Measurements from ENCODE around the gene CDIP1. TPM values are rescaled to one million over a fixed set of nuclear protein-coding genes. Genes with fewer than 3 reads are reported as not detected.

CDIP1 gene
- total and polyA plus RNA-seq, 2 donors = 6.2 to 28.7 TPM

GRCh38 chr16:4481963-4482362 lies 56.6 kb downstream of the CDIP1 start:
- DNase-seq (ENCODE audit: extremely low spot score) = no peak
- Histone ChIP-seq H3K27ac (ENCODE audit: low read depth) (no peak overlapping the region), H3K4me1 (ENCODE audit: insufficient read depth) (no peaks in the 10 kb centered on the region), H3K36me3 (ENCODE audit: insufficient read depth) (no peaks in the 10 kb centered on the region), H3K4me3 (ENCODE audit: low read depth, low read length) (no peak overlapping the region)
- 96% methylated on average over 1 of the region's 1 CpG for WGBS

- no peak for DNase-seq (ENCODE audit: extremely low spot score)
- no peaks in the 10 kb centered on the region for H3K4me1 ChIP-seq (ENCODE audit: insufficient read depth)
- H3K27ac ChIP-seq (ENCODE audit: low read depth) = no peak overlapping the region
- 74% methylated on average over 2 of the region's 2 CpGs for WGBS
- no peak overlapping the region for H3K4me3 ChIP-seq (ENCODE audit: low read depth, low read length)
- H3K36me3 ChIP-seq (ENCODE audit: insufficient read depth) = no peaks in the 10 kb centered on the region
Observed at GRCh38 chr16:4481526-4481925, 57.0 kb downstream of the CDIP1 start.

- Histone ChIP-seq H3K36me3 (ENCODE audit: insufficient read depth) (no peaks in the 10 kb centered on the region), H3K27ac (ENCODE audit: low read depth) (peak overlapping the region; percentile 54), H3K4me1 (ENCODE audit: insufficient read depth) (peaks cover 2% of the 10 kb centered on the region), H3K4me3 (ENCODE audit: low read depth, low read length) (no peak overlapping the region)
- 66% methylated on average over 2 of the region's 2 CpGs for WGBS
- DNase-seq (ENCODE audit: extremely low spot score) = no peak
Observed at GRCh38 chr16:4477966-4478365, 60.6 kb downstream of the CDIP1 start.

GRCh38 chr16:4475880-4476788 lies 62.4 kb downstream of the CDIP1 start, which contains the start of gene HMOX2:
Gene HMOX2 (plus strand): TSS chr16:4476398. CDS start chr16:4505525, 29,127 bp downstream.
- Histone ChIP-seq H3K36me3 (ENCODE audit: insufficient read depth) (no peaks in the 10 kb centered on the region), H3K4me3 (ENCODE audit: low read depth, low read length) (peak within 1 kb of the TSS; percentile 91), H3K27ac (ENCODE audit: low read depth) (peak within 1 kb of the TSS; percentile 72), H3K4me1 (ENCODE audit: insufficient read depth) (peaks cover 2% of the 10 kb centered on the region)
- DNase-seq (ENCODE audit: extremely low spot score) = peak; percentile 42
- 8% methylated on average over 70 of the region's 70 CpGs for WGBS

- Histone ChIP-seq H3K4me3 (ENCODE audit: low read depth, low read length) (peak within 1 kb of the TSS; percentile 73), H3K36me3 (ENCODE audit: insufficient read depth) (no peaks in the 10 kb centered on the region), H3K27ac (ENCODE audit: low read depth) (peak within 1 kb of the TSS; percentile 85), H3K4me1 (ENCODE audit: insufficient read depth) (peaks cover 2% of the 10 kb centered on the region)
- 3% methylated on average over 60 of the region's 60 CpGs for WGBS
- peak; percentile 90 for DNase-seq (ENCODE audit: extremely low spot score)
Observed at GRCh38 chr16:4474192-4474961, 64.2 kb downstream of the CDIP1 start, which contains the start of gene NMRAL1. Gene NMRAL1 (minus strand): TSS chr16:4474625. CDS start chr16:4474132, 493 bp downstream.

GRCh38 chr16:4472880-4473279 lies 65.7 kb downstream of the CDIP1 start:
- Histone ChIP-seq H3K4me3 (ENCODE audit: low read depth, low read length) (no peak overlapping the region), H3K4me1 (ENCODE audit: insufficient read depth) (peaks cover 2% of the 10 kb centered on the region), H3K27ac (ENCODE audit: low read depth) (no peak overlapping the region), H3K36me3 (ENCODE audit: insufficient read depth) (peaks cover 2% of the 10 kb centered on the region)
- DNase-seq (ENCODE audit: extremely low spot score) = no peak
- WGBS = 75% methylated on average over 4 of the region's 4 CpGs

GRCh38 chr16:4471869-4472268 lies 66.7 kb downstream of the CDIP1 start:
- H3K27ac ChIP-seq (ENCODE audit: low read depth) = no peak overlapping the region
- WGBS = 96% methylated on average over 5 of the region's 5 CpGs
- H3K4me3 ChIP-seq (ENCODE audit: low read depth, low read length) = no peak overlapping the region
- H3K4me1 ChIP-seq (ENCODE audit: insufficient read depth) = peaks cover 2% of the 10 kb centered on the region
- H3K36me3 ChIP-seq (ENCODE audit: insufficient read depth) = peaks cover 2% of the 10 kb centered on the region
- DNase-seq (ENCODE audit: extremely low spot score) = no peak

- Histone ChIP-seq H3K36me3 (ENCODE audit: insufficient read depth) (peaks cover 2% of the 10 kb centered on the region), H3K4me1 (ENCODE audit: insufficient read depth) (peaks cover 2% of the 10 kb centered on the region), H3K4me3 (ENCODE audit: low read depth, low read length) (no peak overlapping the region), H3K27ac (ENCODE audit: low read depth) (no peak overlapping the region)
- DNase-seq (ENCODE audit: extremely low spot score) = no peak
- 86% methylated on average over 10 of the region's 10 CpGs for WGBS
Observed at GRCh38 chr16:4468972-4469371, 69.6 kb downstream of the CDIP1 start.

GRCh38 chr16:4467916-4468315 lies 70.7 kb downstream of the CDIP1 start:
- H3K36me3 ChIP-seq (ENCODE audit: insufficient read depth) = peaks cover 2% of the 10 kb centered on the region
- WGBS = 96% methylated on average over 16 of the region's 16 CpGs

GRCh38 chr16:4465977-4466779 lies 72.4 kb downstream of the CDIP1 start:
- no peaks in the 10 kb centered on the region for H3K4me1 ChIP-seq (ENCODE audit: insufficient read depth)
- DNase-seq (ENCODE audit: extremely low spot score) = no peak
- peaks cover 2% of the 10 kb centered on the region for H3K36me3 ChIP-seq (ENCODE audit: insufficient read depth)
- no peak overlapping the region for H3K4me3 ChIP-seq (ENCODE audit: low read depth, low read length)
- WGBS = 86% methylated on average over 32 of the region's 32 CpGs
- H3K27ac ChIP-seq (ENCODE audit: low read depth) = no peak overlapping the region

More at GRCh38 chr16:4467916-4468315, 70.7 kb downstream of the CDIP1 start:
- DNase-seq (ENCODE audit: extremely low spot score) = no peak
- Histone ChIP-seq H3K4me3 (ENCODE audit: low read depth, low read length) (no peak overlapping the region), H3K4me1 (ENCODE audit: insufficient read depth) (no peaks in the 10 kb centered on the region), H3K27ac (ENCODE audit: low read depth) (no peak overlapping the region)

- Histone ChIP-seq H3K4me1 (ENCODE audit: insufficient read depth) (no peaks in the 10 kb centered on the region), H3K36me3 (ENCODE audit: insufficient read depth) (peaks cover 2% of the 10 kb centered on the region), H3K27ac (ENCODE audit: low read depth) (no peak overlapping the region), H3K4me3 (ENCODE audit: low read depth, low read length) (no peak overlapping the region)
- 86% methylated on average over 22 of the region's 22 CpGs for WGBS
- no peak for DNase-seq (ENCODE audit: extremely low spot score)
Observed at GRCh38 chr16:4463522-4464163, 74.9 kb downstream of the CDIP1 start.

GRCh38 chr16:4461250-4462085 lies 77.1 kb downstream of the CDIP1 start:
- Histone ChIP-seq H3K27ac (ENCODE audit: low read depth) (no peak overlapping the region), H3K4me1 (ENCODE audit: insufficient read depth) (no peaks in the 10 kb centered on the region), H3K4me3 (ENCODE audit: low read depth, low read length) (no peak overlapping the region), H3K36me3 (ENCODE audit: insufficient read depth) (no peaks in the 10 kb centered on the region)
- no peak for DNase-seq (ENCODE audit: extremely low spot score)
- 79% methylated on average over 27 of the region's 27 CpGs for WGBS
